Psoas muscle (tissue), 8 donors: ENCODE data around the gene SON. TPM values are rescaled to one million over a fixed set of nuclear protein-coding genes. Genes with fewer than 3 reads are reported as not detected.
A peak's percentile ranks its signal among the peaks of the same experiment; 100 is the strongest.

ENCODE experiments used
- ATAC-seq, 4 donors: fragments of 200-7000 bp; cut with Tn5 transposase; one replicate each; pipeline ENCODE4 v1.9.1; 2020; ENCODE audit warnings: moderate library complexity in 3 of 4, mild to moderate bottlenecking in 2 of 4
- DNase-seq, 2 donors: peaks; one replicate each; pipeline ENCODE4 v3.0.0-alpha.2; 2020
- H3K27ac ChIP-seq: fragments of 200-600 bp; one replicate; pipeline ENCODE4 v1.8.0; 2022
- H3K27me3 ChIP-seq, 3 donors: fragments of 200-600 bp in 1 of 3; one replicate each; pipeline versions ENCODE4 v1.6.1 to v1.8.0; 2013 to 2022; ENCODE audit warnings: low read length in 2 of 3, mild to moderate bottlenecking in 2 of 3, moderate library complexity in 1 of 3; ENCODE audit not compliant: insufficient read depth in 3 of 3
- H3K36me3 ChIP-seq, 2 donors: fragments of 200-600 bp in 1 of 2; one replicate each; pipeline versions ENCODE4 v1.6.1 to v1.8.0; 2013 to 2022; ENCODE audit warnings: low read depth in 1 of 2, mild to moderate bottlenecking in 1 of 2, moderate library complexity in 1 of 2; ENCODE audit not compliant: insufficient read depth in 1 of 2
- H3K4me1 ChIP-seq: fragments of 200-600 bp; one replicate; pipeline ENCODE4 v1.8.0; 2022
- H3K4me3 ChIP-seq: fragments of 200-600 bp; one replicate; pipeline ENCODE4 v1.8.0; 2022; ENCODE audit warnings: mild to moderate bottlenecking
- H3K9me3 ChIP-seq: fragments of 200-600 bp; one replicate; pipeline ENCODE4 v1.8.0; 2022
- WGBS, 3 donors: extraction: QIAGEN DNeasy Blood & Tissue Kit; methylation state at CpG; one replicate each; pipeline versions ENCODE4 v1.1.6 to v1.1.7; 2013; 5-methylcytosine and 5-hydroxymethylcytosine counted together
- intact Hi-C, 2 donors: fragments of 100-400 bp; cut with DNase I; formaldehyde crosslinking; loops; one replicate each; pipeline versions ENCODE4 v1.11.0 to v1.14.2; 2022
- polyA plus RNA-seq, 3 donors: library from polyadenylated mRNA; stranded (reverse); fragments of 200-250 nt; gene quantifications; one replicate each; pipeline ENCODE4 v1.2.3, GENCODE V29; 2013
- total RNA-seq, 4 donors: library from RNA; stranded (reverse); fragmentation: NEBNext Ultra II Directional in 2 of 4; extraction: Animal tissue kit (Norgen Biotek cat#: 25700) in 2 of 4; gene quantifications; one replicate each; pipeline versions ENCODE4 v1.2.1 to v1.2.4, GENCODE V29; 2021 to 2023
- TF ChIP-seq, protein P1 (sequence below): fragments of 200-600 bp; IDR thresholded peaks from one replicate; pipeline ENCODE4 v1.8.0; 2022; ENCODE audit warnings: antibody characterized with exemption
- donor health status: healthy with polysubstance abuse.
- donor health status: DM: no; HTN: no; CAD: no; lungs with moderate emphysema.
- donor health status: Bipolar disorder and iron deficiency.
- donor health status: healthy.
- donor health status: DM: yes; HTN: yes; CAD: no.
- donor health status: DM: no; HTN: no; CAD: no.
- donor health status: DM: no; HTN: no; CAD: no.
- donor health status: DM: yes; HTN: yes; CAD: no.

Gene SON
- total and polyA plus RNA-seq, 7 donors: 50.1 to 179 (median 126) TPM

DNA sequence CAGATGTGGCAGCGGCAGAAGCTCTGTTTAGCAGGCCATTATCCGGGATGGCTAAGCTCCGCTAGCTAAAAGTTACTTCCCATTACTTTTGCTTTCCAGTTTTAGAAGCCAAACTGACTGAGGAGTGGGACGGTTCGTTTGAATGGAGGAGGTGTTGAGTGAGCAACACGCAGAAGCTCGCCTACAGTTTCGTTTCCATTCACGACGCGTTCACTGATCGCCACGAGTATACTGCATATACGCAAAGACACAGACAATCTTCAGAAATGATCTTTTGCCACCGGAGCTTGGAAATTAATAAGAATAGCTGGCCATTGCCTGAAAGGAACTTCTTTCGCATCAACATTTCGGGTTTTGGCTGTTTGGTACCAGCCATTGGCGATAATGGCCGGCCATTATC is 14.6 kb downstream of the SON start:
- Histone ChIP-seq H3K36me3 (peaks cover 25 to 100% of the 10 kb centered on the region in 2 donors), H3K4me3 (no peak overlapping the region), H3K4me1 (peaks cover 23% of the 10 kb centered on the region), H3K9me3 (no peaks in the 10 kb centered on the region), H3K27ac (no peak overlapping the region), H3K27me3 (no peaks in the 10 kb centered on the region)
- WGBS, 3 donors: 95 to 97% (median 96%) methylated on average over 19 of the region's 19 CpGs
- TF ChIP-seq, protein P1, sequence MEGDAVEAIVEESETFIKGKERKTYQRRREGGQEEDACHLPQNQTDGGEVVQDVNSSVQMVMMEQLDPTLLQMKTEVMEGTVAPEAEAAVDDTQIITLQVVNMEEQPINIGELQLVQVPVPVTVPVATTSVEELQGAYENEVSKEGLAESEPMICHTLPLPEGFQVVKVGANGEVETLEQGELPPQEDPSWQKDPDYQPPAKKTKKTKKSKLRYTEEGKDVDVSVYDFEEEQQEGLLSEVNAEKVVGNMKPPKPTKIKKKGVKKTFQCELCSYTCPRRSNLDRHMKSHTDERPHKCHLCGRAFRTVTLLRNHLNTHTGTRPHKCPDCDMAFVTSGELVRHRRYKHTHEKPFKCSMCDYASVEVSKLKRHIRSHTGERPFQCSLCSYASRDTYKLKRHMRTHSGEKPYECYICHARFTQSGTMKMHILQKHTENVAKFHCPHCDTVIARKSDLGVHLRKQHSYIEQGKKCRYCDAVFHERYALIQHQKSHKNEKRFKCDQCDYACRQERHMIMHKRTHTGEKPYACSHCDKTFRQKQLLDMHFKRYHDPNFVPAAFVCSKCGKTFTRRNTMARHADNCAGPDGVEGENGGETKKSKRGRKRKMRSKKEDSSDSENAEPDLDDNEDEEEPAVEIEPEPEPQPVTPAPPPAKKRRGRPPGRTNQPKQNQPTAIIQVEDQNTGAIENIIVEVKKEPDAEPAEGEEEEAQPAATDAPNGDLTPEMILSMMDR: no peak
- ATAC-seq: no peak
- no peak for DNase-seq
- intact Hi-C loops: no loop called here

DNA sequence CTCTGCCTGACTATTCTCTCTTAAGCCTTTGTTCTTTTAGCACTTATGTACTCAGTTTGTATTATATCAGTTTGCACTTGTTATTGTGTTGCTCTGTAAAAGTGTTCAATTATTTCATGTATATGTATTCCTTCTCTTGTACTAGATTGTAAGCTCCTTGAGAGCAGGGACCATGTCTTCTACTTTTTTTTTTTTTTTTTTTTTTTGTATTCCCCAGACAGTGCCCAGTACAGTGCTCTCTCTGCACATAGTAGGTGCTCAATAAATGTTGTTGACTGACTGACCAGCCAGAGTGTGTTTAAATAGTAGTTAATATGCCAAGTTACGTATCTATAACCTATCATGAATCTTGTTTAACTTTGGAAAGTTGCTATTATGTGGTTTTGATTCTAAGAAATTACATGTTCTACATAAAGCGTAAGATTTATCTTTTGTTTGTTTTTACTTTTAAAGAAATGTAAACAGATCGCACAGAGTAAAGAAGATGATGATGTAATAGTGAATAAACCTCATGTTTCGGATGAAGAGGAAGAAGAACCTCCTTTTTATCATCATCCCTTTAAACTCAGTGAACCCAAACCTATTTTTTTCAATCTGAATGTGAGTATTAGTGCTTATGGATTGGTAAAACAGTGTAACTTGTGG is 16.1 kb downstream of the SON start:
- Histone ChIP-seq H3K4me1 (peaks cover 35% of the 10 kb centered on the region), H3K4me3 (no peak overlapping the region), H3K27me3 (no peaks in the 10 kb centered on the region), H3K36me3 (peaks cover 18 to 100% of the 10 kb centered on the region in 2 donors), H3K27ac (no peak overlapping the region), H3K9me3 (no peaks in the 10 kb centered on the region)
- ATAC-seq: no peak
- TF ChIP-seq, protein P1: no peak
- intact Hi-C loops: no loop called here
- 90 to 95% (median 93%) methylated on average over 4 of the region's 4 CpGs for WGBS, 3 donors
- no peak for DNase-seq

DNA sequence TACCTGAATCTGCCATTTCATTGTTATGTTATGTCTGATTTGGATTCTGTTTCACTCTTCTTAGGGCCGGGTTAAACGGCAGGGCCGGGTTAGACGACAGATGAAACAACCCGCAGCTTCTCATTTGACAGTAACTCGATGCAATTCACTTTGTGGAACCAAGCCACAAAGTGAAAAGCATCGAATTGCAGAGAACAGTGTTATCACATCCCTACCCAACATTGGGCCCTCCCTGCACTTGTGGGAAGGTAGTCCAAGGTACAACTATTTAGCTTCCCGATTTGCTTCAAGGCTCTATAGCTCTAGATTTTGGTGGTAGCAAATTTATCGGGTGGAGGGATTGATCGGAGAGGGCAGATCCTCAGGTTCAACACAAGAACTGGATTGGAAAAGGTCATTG is 17.0 kb downstream of the SON start:
- DNase-seq: no peak
- WGBS, 3 donors: 49 to 62% (median 49%) methylated on average over 10 of the region's 10 CpGs
- Histone ChIP-seq H3K4me3 (no peak overlapping the region), H3K36me3 (peaks cover 14 to 98% of the 10 kb centered on the region in 2 donors), H3K27ac (no peak overlapping the region), H3K9me3 (no peaks in the 10 kb centered on the region), H3K27me3 (no peaks in the 10 kb centered on the region), H3K4me1 (peaks cover 35% of the 10 kb centered on the region)
- peak in 2 of 4 donors; percentile 19 to 29 for ATAC-seq
- intact Hi-C loops: loop anchor here in 1 of 2 donors (10.0 kb wide), 1 partner anchor 45 kb away; no protein-coding TSS in a partner anchor
- TF ChIP-seq, protein P1: no peak

DNA sequence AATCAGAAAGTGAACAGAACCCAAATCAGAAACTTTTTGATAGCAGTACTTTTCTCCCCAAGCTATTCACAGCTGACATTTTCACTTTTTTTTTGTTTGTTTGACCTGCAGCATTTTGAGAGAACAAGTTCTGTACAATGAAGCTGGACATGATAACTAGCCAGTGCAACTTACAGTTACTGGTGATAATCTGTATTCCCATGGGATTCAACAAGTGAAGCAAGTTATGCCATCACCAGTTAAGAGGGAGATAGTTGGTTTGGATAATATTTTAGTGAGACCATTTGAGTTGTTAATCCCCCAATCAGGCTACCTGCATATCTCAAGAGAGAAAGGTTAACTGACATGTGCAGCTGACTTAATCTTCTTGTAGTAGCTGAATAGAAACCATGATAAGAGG is 18.1 kb downstream of the SON start:
- H3K27me3 ChIP-seq: no peaks in the 10 kb centered on the region
- TF ChIP-seq, protein P1: no peak
- intact Hi-C loops: loop anchor here in 1 of 2 donors (10.0 kb wide), 1 partner anchor 46 kb away; no protein-coding TSS in a partner anchor
- H3K4me1 ChIP-seq: peaks cover 27% of the 10 kb centered on the region
- DNase-seq: no peak
- no peak for ATAC-seq
- no peak overlapping the region for H3K27ac ChIP-seq
- H3K36me3 ChIP-seq: peaks cover 14 to 86% of the 10 kb centered on the region in 2 donors
- H3K9me3 ChIP-seq: no peaks in the 10 kb centered on the region
- H3K4me3 ChIP-seq: no peak overlapping the region

DNA sequence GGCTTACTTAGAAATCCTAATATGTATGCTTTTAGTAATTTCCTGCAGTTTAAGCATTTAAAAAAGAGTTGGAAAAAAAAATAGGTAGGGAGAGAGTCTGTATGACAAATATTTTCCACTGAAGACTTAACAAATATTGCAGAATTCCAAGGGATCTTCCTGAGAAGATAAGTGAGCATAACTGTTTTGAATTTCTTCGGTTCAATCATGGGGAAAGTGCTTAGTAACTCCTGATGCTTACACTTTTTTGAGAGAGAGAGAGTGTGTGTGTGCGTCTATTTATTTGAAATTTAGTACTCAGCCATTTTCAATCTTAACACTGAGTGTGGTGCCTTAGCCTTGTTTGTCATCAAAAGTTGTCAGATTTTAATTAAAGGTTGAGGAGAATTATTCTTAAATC is 18.5 kb downstream of the SON start:
- TF ChIP-seq, protein P1: no peak
- H3K4me3 ChIP-seq: no peak overlapping the region
- ATAC-seq (no peak), DNase-seq (no peak)
- peaks cover 25% of the 10 kb centered on the region for H3K4me1 ChIP-seq
- H3K36me3 ChIP-seq: peaks cover 14 to 82% of the 10 kb centered on the region in 2 donors
- WGBS, 3 donors: 74 to 86% (median 80%) methylated on average over 2 of the region's 2 CpGs
- no peak overlapping the region for H3K27ac ChIP-seq
- no peaks in the 10 kb centered on the region for H3K27me3 ChIP-seq
- intact Hi-C loops: loop anchor here in 1 of 2 donors (10.0 kb wide), 1 partner anchor 47 kb away; no protein-coding TSS in a partner anchor
- H3K9me3 ChIP-seq: no peaks in the 10 kb centered on the region
